Pancreas (tissue), 10 donors: ENCODE data around the gene PRDM11. TPM values are rescaled to one million over a fixed set of nuclear protein-coding genes. Genes with fewer than 3 reads are reported as not detected.

Source experiments
- ATAC-seq, 4 donors: fragments of 200-7000 bp; cut with Tn5 transposase; one replicate each; pipeline versions ENCODE4 v1.8.0 to v1.9.1; 2020; ENCODE audit warnings: mild to moderate bottlenecking in 4 of 4, moderate library complexity in 4 of 4
- DNase-seq, 6 donors: peaks; one replicate each; pipeline ENCODE4 v3.0.0-alpha.2; 2020
- FAIRE-seq: peaks from 2 replicates; lab custom pipeline; 2012; peaks lifted over from hg19 to GRCh38; lab: Jason Lieb, UNC
- H3K27ac ChIP-seq, 4 donors: fragments of 200-600 bp; sonication (generic); 1 replicate in 3 of 4; 2 replicates in 1 of 4; pipeline versions ENCODE4 v1.5.0 to v1.8.0; 2020
- H3K27me3 ChIP-seq, 4 donors: fragments of 200-600 bp; one replicate each; pipeline ENCODE4 v1.8.0; 2021
- H3K36me3 ChIP-seq, 3 donors: fragments of 200-600 bp; sonication (generic) in 1 of 3; one replicate each; pipeline versions ENCODE4 v1.5.0 to v1.8.0; 2020 to 2021
- H3K4me1 ChIP-seq, 3 donors: fragments of 200-600 bp; one replicate each; pipeline ENCODE4 v1.8.0; 2021
- H3K4me3 ChIP-seq, 4 donors: fragments of 200-600 bp; sonication (generic) in 2 of 4; one replicate each; pipeline versions ENCODE4 v1.5.0 to v1.8.0; 2020 to 2021
- H3K9me3 ChIP-seq, 4 donors: fragments of 200-600 bp; one replicate each; pipeline ENCODE4 v1.8.0; 2021
- WGBS, 2 donors: extraction: QIAGEN DNeasy Blood & Tissue Kit; methylation state at CpG; one replicate each; pipeline ENCODE4 v1.1.7; 2013; 5-methylcytosine and 5-hydroxymethylcytosine counted together
- intact Hi-C, 3 donors: fragments of 100-400 bp; cut with DNase I; formaldehyde crosslinking; loops; one replicate each; pipeline versions ENCODE4 v1.11.1 to v1.14.2; 2022
- polyA plus RNA-seq, 2 donors: library from polyadenylated mRNA; stranded (reverse); fragments of 200-250 nt; gene quantifications; one replicate each; pipeline ENCODE4 v1.2.3, GENCODE V29; 2013
- total RNA-seq, 6 donors: library from RNA; stranded (reverse); fragmentation: NEBNext Ultra II Directional in 4 of 6; extraction: Animal tissue kit (Norgen Biotek cat#: 25700) in 4 of 6; gene quantifications; one replicate each; pipeline versions ENCODE4 v1.2.1 to v1.2.4, GENCODE V29; 2021 to 2023
- TF ChIP-seq, protein P1 (sequence below), 4 donors: fragments of 200-600 bp; sonication (generic) in 3 of 4; IDR thresholded peaks; one replicate each; pipeline versions ENCODE4 v1.5.0 to v1.8.0; 2021; ENCODE audit warnings: antibody characterized with exemption in 4 of 4
- donor health status: healthy with polysubstance abuse.
- donor health status: DM: no; HTN: no; CAD: no; lungs with moderate emphysema.
- donor health status: DM: no; HTN: no; CAD: no.
- donor health status: control.
- donor health status: control.
- donor health status: Bipolar disorder and iron deficiency.
- donor health status: DM: yes; HTN: yes; CAD: no.
- donor health status: DM: no; HTN: no; CAD: no.
- donor health status: DM: no; HTN: no; CAD: no.
- donor health status: DM: yes; HTN: yes; CAD: no.

Gene PRDM11
- total and polyA plus RNA-seq, 8 donors = 3.0 to 8.5 (median 6.4) TPM

DNA sequence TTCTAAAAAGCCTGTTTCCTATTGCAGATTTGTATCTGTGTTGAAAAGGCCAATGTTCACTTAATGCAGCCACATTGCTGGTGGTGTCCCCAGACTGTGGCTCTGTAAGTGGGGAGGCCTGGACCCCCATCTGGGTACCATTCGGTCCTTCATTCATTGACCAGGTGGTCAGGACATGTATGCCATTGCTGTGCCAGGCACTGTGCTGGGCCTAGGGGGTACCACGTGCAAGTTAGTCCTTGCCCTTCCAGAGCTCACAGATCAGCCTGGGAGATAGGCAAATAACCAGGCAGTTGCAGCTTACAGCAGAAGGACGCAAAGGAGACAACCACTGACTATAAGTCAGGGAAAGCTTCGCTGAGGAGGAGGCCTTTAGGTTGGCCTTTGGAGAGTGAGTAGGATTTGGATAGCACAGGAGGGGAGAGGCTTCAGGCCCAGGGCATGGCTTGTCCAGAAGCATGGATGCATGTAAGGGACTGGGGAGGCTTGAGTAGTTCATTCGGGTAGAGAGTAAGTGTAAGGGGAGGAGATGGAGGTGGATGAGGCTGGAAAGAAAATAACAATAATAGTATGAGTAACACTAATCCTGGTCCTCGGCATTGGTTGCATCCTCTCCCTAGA lies 5.0 kb downstream of the PRDM11 start:
- Histone ChIP-seq H3K4me3 (no peak overlapping the region), H3K36me3 (no peaks in the 10 kb centered on the region), H3K9me3 (no peaks in the 10 kb centered on the region), H3K27ac (no peak overlapping the region), H3K4me1 (peaks cover 0 to 8% (median 0%) of the 10 kb centered on the region in 3 donors), H3K27me3 (no peaks in the 10 kb centered on the region)
- TF ChIP-seq, protein P1, sequence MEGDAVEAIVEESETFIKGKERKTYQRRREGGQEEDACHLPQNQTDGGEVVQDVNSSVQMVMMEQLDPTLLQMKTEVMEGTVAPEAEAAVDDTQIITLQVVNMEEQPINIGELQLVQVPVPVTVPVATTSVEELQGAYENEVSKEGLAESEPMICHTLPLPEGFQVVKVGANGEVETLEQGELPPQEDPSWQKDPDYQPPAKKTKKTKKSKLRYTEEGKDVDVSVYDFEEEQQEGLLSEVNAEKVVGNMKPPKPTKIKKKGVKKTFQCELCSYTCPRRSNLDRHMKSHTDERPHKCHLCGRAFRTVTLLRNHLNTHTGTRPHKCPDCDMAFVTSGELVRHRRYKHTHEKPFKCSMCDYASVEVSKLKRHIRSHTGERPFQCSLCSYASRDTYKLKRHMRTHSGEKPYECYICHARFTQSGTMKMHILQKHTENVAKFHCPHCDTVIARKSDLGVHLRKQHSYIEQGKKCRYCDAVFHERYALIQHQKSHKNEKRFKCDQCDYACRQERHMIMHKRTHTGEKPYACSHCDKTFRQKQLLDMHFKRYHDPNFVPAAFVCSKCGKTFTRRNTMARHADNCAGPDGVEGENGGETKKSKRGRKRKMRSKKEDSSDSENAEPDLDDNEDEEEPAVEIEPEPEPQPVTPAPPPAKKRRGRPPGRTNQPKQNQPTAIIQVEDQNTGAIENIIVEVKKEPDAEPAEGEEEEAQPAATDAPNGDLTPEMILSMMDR (IDR thresholded peaks at IDR 0.05) = no peak
- 80 to 83% methylated on average over 6 of the region's 6 CpGs for WGBS, 2 donors
- DNase-seq (peak in 2 of 6 donors; percentile 3 to 25), FAIRE-seq (no peak), ATAC-seq (no peak)
- intact Hi-C loops = no loop called here

DNA sequence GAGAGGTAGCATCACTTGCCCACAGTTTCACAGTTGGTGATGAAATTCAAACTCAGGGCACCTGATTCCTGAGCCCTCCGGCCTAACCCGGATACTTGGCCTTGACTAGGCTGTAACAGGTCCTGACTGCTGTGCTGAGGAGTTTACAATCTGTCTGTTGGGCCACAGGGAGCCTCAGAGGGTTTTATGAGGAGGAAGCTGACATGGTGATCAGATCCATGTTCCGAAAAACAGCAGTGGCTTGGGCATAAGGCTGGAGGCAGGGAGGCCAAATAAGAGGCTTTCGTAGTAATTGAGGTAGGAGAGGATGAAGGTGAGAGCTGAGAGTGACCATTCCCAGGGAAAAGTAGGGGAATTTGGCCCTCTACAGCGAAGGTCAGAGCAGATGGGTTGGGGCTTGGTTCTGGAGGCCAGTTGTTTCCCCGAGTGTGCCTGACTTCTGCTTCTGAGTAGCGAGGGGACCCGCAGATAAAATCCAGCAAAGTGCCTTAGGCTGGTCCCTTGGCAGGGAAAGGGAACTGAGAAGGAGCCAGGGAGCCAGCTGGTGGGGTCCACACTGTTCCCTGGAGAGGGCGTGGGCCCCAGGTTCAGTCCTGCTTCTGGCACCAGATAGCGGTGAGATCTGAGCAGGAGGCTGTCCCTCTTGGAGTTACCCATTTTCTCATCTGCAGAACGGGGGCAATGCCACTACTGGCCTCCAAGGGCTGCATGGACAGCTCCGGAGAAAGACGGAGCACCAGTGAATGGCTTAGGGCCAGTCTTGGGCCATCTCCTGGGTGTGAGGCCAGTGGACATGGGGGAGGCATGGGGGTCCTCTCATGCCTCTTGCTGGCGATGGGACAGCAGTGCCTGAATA lies 6.5 kb downstream of the PRDM11 start:
- Histone ChIP-seq H3K4me3 (no peak overlapping the region), H3K9me3 (no peaks in the 10 kb centered on the region), H3K27ac (no peak overlapping the region), H3K4me1 (peaks cover 0 to 6% (median 0%) of the 10 kb centered on the region in 3 donors), H3K27me3 (no peaks in the 10 kb centered on the region), H3K36me3 (no peaks in the 10 kb centered on the region)
- FAIRE-seq (no peak), DNase-seq (peak in 1 of 6 donors; percentile 6), ATAC-seq (no peak)
- intact Hi-C loops = no loop called here
- TF ChIP-seq, protein P1 (IDR thresholded peaks at IDR 0.05) = no peak
- WGBS, 2 donors = 70 to 83% methylated on average over 14 of the region's 14 CpGs

DNA sequence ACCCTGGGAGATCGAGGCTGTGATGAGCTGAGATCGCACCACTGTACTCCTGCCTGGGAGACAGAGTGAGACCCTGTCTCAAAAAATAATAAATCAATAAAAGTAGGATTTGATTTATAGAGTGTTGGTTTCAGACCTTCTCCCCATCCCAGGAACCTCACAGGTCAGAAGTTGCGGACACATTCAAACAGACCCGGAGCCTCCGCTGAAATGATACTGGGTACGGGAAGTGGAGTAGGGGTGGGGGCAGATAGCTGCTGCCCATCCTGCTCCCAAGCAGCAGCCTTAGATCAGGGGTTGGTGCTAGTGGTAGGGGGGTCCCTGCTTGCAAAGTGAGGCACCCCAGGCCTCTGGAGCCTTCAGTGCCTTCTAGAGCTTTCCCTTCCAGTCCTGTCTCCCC lies 7.8 kb downstream of the PRDM11 start:
- Histone ChIP-seq H3K9me3 (no peaks in the 10 kb centered on the region), H3K27me3 (no peaks in the 10 kb centered on the region), H3K36me3 (no peaks in the 10 kb centered on the region), H3K27ac (no peak overlapping the region), H3K4me3 (no peak overlapping the region), H3K4me1 (peaks cover 0 to 4% (median 0%) of the 10 kb centered on the region in 3 donors)
- 93 to 97% methylated on average over 6 of the region's 6 CpGs for WGBS, 2 donors
- TF ChIP-seq, protein P1 (IDR thresholded peaks at IDR 0.05) = no peak
- FAIRE-seq = no peak
- no peak for ATAC-seq
- intact Hi-C loops = no loop called here
- DNase-seq = no peak

DNA sequence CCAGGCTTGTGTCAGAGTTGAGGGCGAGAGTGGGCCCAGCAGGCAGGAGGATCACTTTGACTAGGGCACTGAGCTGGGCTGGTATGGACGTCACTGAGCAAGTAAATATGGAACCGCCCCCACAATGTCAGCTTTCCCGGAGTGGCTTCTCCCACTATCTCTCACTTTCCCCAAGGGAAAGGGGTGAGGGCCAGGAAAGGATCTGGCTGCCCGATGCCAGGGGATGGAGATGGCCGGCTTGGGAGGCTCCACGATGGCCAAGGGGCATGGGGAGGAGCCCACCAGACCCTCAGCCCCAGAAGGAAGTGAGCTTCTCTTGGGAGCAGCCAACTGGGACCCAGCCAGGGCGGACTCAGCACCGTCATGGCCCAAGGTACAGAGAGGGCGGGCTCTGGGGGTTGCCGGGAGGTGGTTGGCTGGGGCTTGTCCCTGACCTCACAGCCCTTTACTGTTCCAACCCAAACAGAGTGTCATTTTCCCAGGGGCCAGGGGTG lies 8.7 kb downstream of the PRDM11 start:
- Histone ChIP-seq H3K4me3 (no peak overlapping the region), H3K4me1 (peaks cover 0 to 4% (median 0%) of the 10 kb centered on the region in 3 donors), H3K27me3 (no peaks in the 10 kb centered on the region), H3K36me3 (no peaks in the 10 kb centered on the region), H3K27ac (no peak overlapping the region), H3K9me3 (no peaks in the 10 kb centered on the region)
- DNase-seq (no peak), ATAC-seq (no peak), FAIRE-seq (no peak)
- 78 to 79% methylated on average over 11 of the region's 11 CpGs for WGBS, 2 donors
- TF ChIP-seq, protein P1 (IDR thresholded peaks at IDR 0.05) = no peak
- intact Hi-C loops = no loop called here
